UCSD-AML1 (cell line): ENCODE results near the gene METTL16.
A peak's percentile ranks its signal among the peaks of the same experiment; 100 is the strongest.

Source experiments
- DNase-seq: peaks from one replicate; lab custom pipeline; 2025; ENCODE audit not compliant: unreplicated experiment; lab: John Stamatoyannopoulos, UW

METTL16 gene

GRCh38 chr17:2397247-2398171, 114.2 kb downstream of the METTL16 start:
- no peak for DNase-seq

- peak; percentile 94 for DNase-seq
Observed at GRCh38 chr17:2396568-2397246, 115.0 kb downstream of the METTL16 start.

- no peak for DNase-seq
Observed at GRCh38 chr17:2396192-2396567, 115.5 kb downstream of the METTL16 start.

- peak; percentile 30 for DNase-seq
Observed at GRCh38 chr17:2395258-2396181, 116.2 kb downstream of the METTL16 start.

- DNase-seq: no peak
Observed at GRCh38 chr17:2394775-2395201, 116.9 kb downstream of the METTL16 start.

- no peak for DNase-seq
Observed at GRCh38 chr17:2393954-2394749, 117.5 kb downstream of the METTL16 start.

GRCh38 chr17:2393174-2393953, 118.3 kb downstream of the METTL16 start:
- DNase-seq: peak; percentile 85

GRCh38 chr17:2392252-2393173, 119.2 kb downstream of the METTL16 start:
- peak; percentile 96 for DNase-seq

GRCh38 chr17:2391597-2392251, 120.0 kb downstream of the METTL16 start:
- DNase-seq: no peak

GRCh38 chr17:2390199-2390836, 121.4 kb downstream of the METTL16 start:
- DNase-seq: no peak

GRCh38 chr17:2388683-2389055, 123.0 kb downstream of the METTL16 start:
- DNase-seq: no peak

GRCh38 chr17:2388020-2388682, 123.5 kb downstream of the METTL16 start:
- DNase-seq: no peak

- no peak for DNase-seq
Observed at GRCh38 chr17:2387086-2388019, 124.3 kb downstream of the METTL16 start.

GRCh38 chr17:2386400-2387085, 125.1 kb downstream of the METTL16 start:
- DNase-seq: no peak
